Activated B cell treated with CpG ODN at 0.5 μM for 24 hours (primary cell): ENCODE data around the gene LAMA5. TPM values are rescaled to one million over a fixed set of nuclear protein-coding genes. Genes with fewer than 3 reads are reported as not detected.

Experiments used
- ATAC-seq: fragments of 200-7000 bp; cut with Tn5 transposase; one replicate; pipeline ENCODE4 v1.10.0; 2021; ENCODE audit warnings: low read depth, mild to moderate bottlenecking, moderate library complexity
- CTCF ChIA-PET: fragments of 350-600 bp; sonication (Branson Sonifier 250); formaldehyde crosslinking; loops from one replicate; lab custom pipeline; 2021; ENCODE audit warnings: antibody characterized with exemption; lab: Charles Lee
- POLR2A ChIA-PET: fragments of 350-600 bp; sonication (Branson Sonifier 250); formaldehyde crosslinking; loops from one replicate; lab custom pipeline; 2021; ENCODE audit warnings: antibody characterized with exemption; lab: Charles Lee
- DNase-seq: peaks from one replicate; pipeline ENCODE4 v3.0.0; 2022
- H3K27ac Mint-ChIP-seq: one replicate; pipeline ENCODE4 v1.8.0; 2020; ENCODE audit warnings: mixed read lengths
- H3K27me3 Mint-ChIP-seq: one replicate; pipeline ENCODE4 v1.8.0; 2021; ENCODE audit warnings: mixed read lengths
- H3K36me3 Mint-ChIP-seq: one replicate; pipeline ENCODE4 v1.8.0; 2021; ENCODE audit warnings: low read depth, mixed read lengths
- H3K4me1 Mint-ChIP-seq: one replicate; pipeline ENCODE4 v1.8.0; 2021; ENCODE audit warnings: mixed read lengths
- H3K4me3 Mint-ChIP-seq: one replicate; pipeline ENCODE4 v1.8.0; 2020; ENCODE audit warnings: mild to moderate bottlenecking, mixed read lengths
- H3K9me3 Mint-ChIP-seq: one replicate; pipeline ENCODE4 v1.8.0; 2020; ENCODE audit warnings: mixed read lengths
- CTCF ChIP-seq: fragments of 200-600 bp; IDR thresholded peaks from one replicate; pipeline ENCODE4 v1.8.0; 2022; ENCODE audit warnings: antibody characterized with exemption, mild to moderate bottlenecking
- intact Hi-C: fragments of 100-400 bp; cut with micrococcal nuclease; formaldehyde crosslinking; loops from one replicate; pipeline ENCODE4 v1.15.1; 2024
- total RNA-seq: library from RNA; stranded (reverse); gene quantifications from 2 replicates; pipeline ENCODE4 v1.2.3, GENCODE V29; 2022

Gene LAMA5
- total RNA-seq, 1 donor from 2014 or later = 24.8 TPM

- intact Hi-C loops = no loop called here
- Mint-ChIP-seq H3K9me3 (no peaks in the 10 kb centered on the region), H3K4me1 (peaks cover 17% of the 10 kb centered on the region), H3K27me3 (peaks cover 2% of the 10 kb centered on the region), H3K4me3 (no peak overlapping the region), H3K36me3 (no peaks in the 10 kb centered on the region), H3K27ac (no peak overlapping the region)
- POLR2A ChIA-PET = no interaction called here
- ATAC-seq (no peak), DNase-seq (no peak)
- CTCF ChIA-PET = no interaction called here
- TF ChIP-seq CTCF = no peak
Measured at GRCh38 chr20:62371588-62372041, 4.5 kb upstream of the LAMA5 start.

- ChIA-PET POLR2A (no interaction called here), CTCF (interaction anchor here (1.9 kb wide), 1 partner anchor 70 kb away, joined by 4 read pairs; no protein-coding TSS in a partner anchor)
- no peak for ATAC-seq
- Mint-ChIP-seq H3K27me3 (peaks cover 2% of the 10 kb centered on the region), H3K9me3 (no peaks in the 10 kb centered on the region), H3K4me1 (peaks cover 17% of the 10 kb centered on the region), H3K36me3 (no peaks in the 10 kb centered on the region), H3K4me3 (no peak overlapping the region), H3K27ac (no peak overlapping the region)
- no peak for TF ChIP-seq CTCF
- intact Hi-C loops = no loop called here
- no peak for DNase-seq
Measured at GRCh38 chr20:62370807-62371587, 3.9 kb upstream of the LAMA5 start.

GRCh38 chr20:62370115-62370806 is 3.1 kb upstream of the LAMA5 start:
- H3K27me3 Mint-ChIP-seq = peaks cover 2% of the 10 kb centered on the region
- no peak for DNase-seq
- H3K27ac Mint-ChIP-seq = no peak overlapping the region
- intact Hi-C loops = no loop called here
- ATAC-seq = no peak
- H3K4me1 Mint-ChIP-seq = peaks cover 17% of the 10 kb centered on the region
- ChIA-PET POLR2A (interaction anchor here (1.1 kb wide), 1 partner anchor 67 kb away, joined by 3 read pairs; no protein-coding TSS in a partner anchor), CTCF (interaction anchor here (1.9 kb wide), 1 partner anchor 70 kb away, joined by 4 read pairs; no protein-coding TSS in a partner anchor)
- no peaks in the 10 kb centered on the region for H3K36me3 Mint-ChIP-seq
- no peak for TF ChIP-seq CTCF
- H3K4me3 Mint-ChIP-seq = no peak overlapping the region
- H3K9me3 Mint-ChIP-seq = no peaks in the 10 kb centered on the region

- Mint-ChIP-seq H3K36me3 (no peaks in the 10 kb centered on the region), H3K4me1 (peaks cover 19% of the 10 kb centered on the region), H3K9me3 (no peaks in the 10 kb centered on the region), H3K4me3 (no peak overlapping the region), H3K27me3 (peaks cover 2% of the 10 kb centered on the region), H3K27ac (no peak overlapping the region)
- no peak for TF ChIP-seq CTCF
- CTCF ChIA-PET = interaction anchor here (1.6 to 2.3 kb wide), 3 partner anchors 13 to 69 kb away, joined by 4 to 12 read pairs (median 4); no protein-coding TSS in a partner anchor
- ATAC-seq (no peak), DNase-seq (no peak)
- POLR2A ChIA-PET = interaction anchor here (1.1 kb wide), 1 partner anchor 66 kb away, joined by 3 read pairs; no protein-coding TSS in a partner anchor
- intact Hi-C loops = loop anchor here (2.0 to 5.0 kb wide), 2 partner anchors 13 to 187 kb away; partner anchors contain the start of gene MTG2
Measured at GRCh38 chr20:62369815-62370114, 2.7 kb upstream of the LAMA5 start.
